ENCODE measurements around the gene PCDHB3.
A peak's percentile ranks its signal among the peaks of the same experiment; 100 is the strongest.

GRCh38 chr5:141121563-141121962, 21.3 kb downstream of the PCDHB3 start, which contains the start of gene PCDHB4:
- TF ChIP-seq CTCF (IDR thresholded peaks at IDR 0.05) (peak in 1 of 3 donors; percentile 26), POLR2AphosphoS5 (IDR thresholded peaks at IDR 0.05) (no peak), POLR2A (IDR thresholded peaks at IDR 0.05) (no peak)
